OCI-M2 (cell line): ENCODE data around the gene NAGS.
"Not testable (repeated sequence)": the region's sequence is repeated elsewhere in the genome, so short reads cannot be mapped to it uniquely, and the experiment has no call there.

Experiments
- DNase-seq: peaks from one replicate; lab custom pipeline; 2025; ENCODE audit not compliant: unreplicated experiment; lab: John Stamatoyannopoulos, UW

Gene NAGS

GRCh38 chr17:43983515-43984411 lies 20.7 kb upstream of the NAGS start:
- DNase-seq: no peak

- no peak for DNase-seq
These were observed 19.9 kb upstream of the NAGS start for GRCh38 chr17:43984521-43984920.

DNA sequence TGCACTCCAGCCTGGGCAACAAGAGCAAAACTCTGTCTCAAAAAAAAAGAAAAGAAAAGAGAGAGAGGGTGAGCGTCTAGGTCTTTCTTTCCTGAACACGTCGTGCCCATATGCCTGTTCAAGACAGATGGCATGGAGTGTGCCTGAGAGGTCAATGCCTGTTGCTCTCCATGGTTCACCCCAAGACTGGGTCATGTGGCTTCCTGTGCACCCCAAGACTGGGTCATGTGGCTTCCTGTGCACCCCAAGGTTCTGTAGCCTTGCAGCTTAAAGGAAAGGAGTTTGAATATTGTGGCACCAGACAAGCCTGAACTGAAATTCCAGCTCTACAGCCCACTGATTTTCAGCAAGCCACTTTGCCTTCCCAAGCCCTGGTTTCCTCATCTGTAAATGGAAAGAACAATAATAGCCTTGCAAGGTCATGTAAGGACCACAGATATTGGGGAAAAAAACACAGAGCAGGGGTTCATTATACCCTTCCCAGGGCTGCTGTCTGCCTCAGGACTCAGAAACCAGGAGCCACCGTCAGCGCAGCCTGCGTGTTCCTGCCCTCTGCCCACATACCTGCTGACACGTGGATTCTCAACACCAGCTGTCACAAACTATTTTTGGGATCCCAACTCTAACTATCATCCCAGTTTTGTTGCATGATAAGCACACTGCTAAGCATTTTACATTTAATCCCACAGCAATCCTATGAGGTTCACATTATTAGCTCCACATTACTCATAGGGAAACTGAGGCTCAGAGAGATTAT lies 18.0 kb upstream of the NAGS start:
- DNase-seq: no peak

GRCh38 chr17:43987131-43988021 lies 17.0 kb upstream of the NAGS start:
- DNase-seq: no peak

GRCh38 chr17:43988301-43988700 lies 16.1 kb upstream of the NAGS start:
- DNase-seq: no peak

- DNase-seq: no peak
These were observed 11.8 kb upstream of the NAGS start for GRCh38 chr17:43992641-43993040.

DNA sequence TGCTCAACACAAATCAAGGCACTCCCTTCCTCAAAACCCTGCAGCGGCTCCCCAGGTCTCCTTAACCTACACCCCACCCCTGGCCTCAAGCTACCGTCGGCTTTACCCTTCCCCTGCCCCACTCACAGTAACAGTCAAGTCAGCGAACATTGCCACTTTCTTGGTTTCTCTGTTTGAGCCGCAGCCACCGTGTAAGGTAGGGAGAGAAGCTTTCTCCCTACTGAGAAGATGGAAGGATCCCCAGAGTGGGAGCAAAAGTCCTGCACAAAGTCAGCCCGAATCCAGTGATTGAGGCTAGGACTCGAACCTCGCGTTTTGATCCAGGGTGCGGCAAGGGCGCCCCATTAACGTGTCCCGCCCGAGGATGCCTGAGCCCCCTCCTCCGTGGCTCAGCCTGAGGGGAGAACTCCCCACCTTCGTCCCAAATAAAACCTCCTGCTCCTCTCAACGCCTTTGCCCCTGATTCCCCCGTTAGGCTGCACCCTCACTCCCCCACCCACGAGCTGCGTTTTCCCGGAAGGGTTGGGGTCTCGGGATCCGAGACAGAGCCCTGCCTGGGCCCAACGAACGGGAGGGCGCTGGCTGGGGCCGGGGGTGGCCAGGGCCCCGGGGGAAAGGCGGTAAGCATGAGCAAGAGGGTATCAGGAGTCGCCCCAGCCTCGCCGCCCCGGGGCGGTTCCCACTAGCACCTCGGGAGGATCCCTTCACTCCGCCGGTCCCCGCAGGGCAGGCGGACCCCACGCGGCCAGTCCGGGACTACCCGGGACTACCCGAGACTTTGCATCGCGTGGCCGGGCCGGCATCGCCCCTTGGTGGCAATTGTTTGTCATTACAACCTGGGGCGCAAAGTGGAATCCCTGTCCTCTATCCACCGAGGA lies 9.9 kb upstream of the NAGS start:
- DNase-seq: no peak

- no peak for DNase-seq
These were observed 9.3 kb upstream of the NAGS start for GRCh38 chr17:43995150-43995471.

- DNase-seq: not testable (repeated sequence)
These were observed 7.2 kb upstream of the NAGS start for GRCh38 chr17:43997180-43997579.

DNA sequence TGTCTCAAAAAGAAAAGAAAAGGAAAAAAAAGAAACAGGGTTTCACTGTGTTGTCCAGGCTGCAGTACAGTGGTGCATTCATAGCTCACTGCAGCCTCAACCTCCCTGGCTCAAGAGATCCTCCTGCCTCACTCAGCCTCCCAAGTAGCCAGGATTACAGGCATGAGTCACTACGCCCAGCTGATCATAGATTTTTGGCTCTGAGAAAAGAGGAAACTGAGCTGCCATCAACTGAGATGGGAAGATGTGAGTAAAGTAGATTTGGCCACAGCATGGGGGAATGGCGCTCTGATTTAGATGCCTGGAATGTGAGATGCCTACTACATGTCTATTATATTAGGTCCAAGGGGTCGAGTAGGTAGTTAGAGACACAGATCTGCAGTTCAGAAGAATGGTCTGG lies 5.9 kb upstream of the NAGS start:
- DNase-seq: no peak

DNA sequence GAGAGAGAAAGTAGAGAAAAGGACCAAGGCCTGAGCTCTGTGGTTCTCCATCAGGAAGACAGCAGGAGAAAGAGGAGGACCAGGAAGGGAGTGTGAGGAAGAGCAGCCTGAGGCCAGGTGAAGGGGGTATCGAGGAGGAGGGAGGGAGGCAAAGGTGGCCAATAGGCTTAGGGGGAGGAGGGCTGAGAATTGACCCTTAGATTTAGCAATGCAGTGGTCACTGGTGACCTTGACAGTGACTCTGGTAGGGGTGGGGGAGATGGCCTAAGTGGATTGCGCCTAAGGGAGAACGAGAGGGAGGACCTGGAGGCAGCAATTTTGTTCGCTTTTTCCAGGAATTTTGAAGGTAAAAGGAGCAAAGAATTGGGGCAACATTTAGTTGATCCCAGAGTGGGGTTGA lies 5.4 kb upstream of the NAGS start:
- DNase-seq: no peak

- no peak for DNase-seq
These were observed 4.1 kb upstream of the NAGS start for GRCh38 chr17:44000141-44000860.

DNA sequence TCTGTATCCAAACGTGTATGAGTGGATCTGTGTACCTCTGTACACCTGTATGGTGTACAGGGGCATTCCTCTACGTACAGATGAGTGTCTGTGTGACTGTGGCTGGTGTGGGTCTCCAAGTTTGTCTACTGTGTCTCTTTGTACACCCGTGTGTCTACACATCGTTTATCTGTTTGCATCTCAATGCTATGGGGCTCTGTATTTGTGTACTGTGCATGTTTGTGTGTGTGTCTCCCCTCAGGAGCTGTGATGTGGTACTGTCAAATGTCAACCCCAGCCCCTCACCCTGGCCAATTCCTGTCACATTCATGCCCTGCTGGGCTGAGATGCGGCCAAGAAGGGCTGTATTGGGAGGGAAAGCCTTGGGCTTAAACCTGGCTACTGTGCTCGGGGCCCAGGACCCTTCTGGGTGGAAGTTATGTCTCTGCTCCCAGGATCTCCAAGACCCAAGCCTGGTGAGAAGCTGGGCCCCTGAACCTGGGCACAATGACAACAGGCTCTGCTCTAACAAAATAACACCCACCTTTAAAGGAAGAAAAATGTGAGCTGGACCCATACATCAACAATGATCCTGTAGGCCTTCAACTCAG lies 3.5 kb upstream of the NAGS start:
- no peak for DNase-seq

DNA sequence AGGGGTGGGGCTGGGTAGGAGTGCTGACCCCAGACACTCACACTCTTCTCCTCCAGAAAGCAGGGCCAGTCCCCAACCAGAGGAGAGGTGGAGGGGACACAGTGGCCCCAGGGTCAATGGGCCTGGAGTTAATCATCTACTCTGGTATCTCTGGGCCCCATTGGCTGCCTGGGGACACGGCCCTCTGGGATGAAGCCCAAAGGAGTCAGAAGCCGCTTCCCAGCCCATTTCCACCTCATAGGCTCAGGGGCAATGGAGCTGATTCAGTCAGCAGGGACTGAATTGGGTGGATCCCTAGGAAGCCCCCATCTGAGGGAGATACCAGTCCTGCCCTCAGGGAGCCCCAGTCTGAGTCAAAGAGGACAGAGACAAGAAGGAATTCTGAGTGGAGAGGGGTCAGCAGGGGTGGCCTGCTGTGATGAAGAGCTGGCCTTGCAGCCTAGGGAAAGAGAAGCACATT lies 2.9 kb upstream of the NAGS start:
- no peak for DNase-seq

- no peak for DNase-seq
These were observed 2.1 kb upstream of the NAGS start for GRCh38 chr17:44002141-44002848.

DNA sequence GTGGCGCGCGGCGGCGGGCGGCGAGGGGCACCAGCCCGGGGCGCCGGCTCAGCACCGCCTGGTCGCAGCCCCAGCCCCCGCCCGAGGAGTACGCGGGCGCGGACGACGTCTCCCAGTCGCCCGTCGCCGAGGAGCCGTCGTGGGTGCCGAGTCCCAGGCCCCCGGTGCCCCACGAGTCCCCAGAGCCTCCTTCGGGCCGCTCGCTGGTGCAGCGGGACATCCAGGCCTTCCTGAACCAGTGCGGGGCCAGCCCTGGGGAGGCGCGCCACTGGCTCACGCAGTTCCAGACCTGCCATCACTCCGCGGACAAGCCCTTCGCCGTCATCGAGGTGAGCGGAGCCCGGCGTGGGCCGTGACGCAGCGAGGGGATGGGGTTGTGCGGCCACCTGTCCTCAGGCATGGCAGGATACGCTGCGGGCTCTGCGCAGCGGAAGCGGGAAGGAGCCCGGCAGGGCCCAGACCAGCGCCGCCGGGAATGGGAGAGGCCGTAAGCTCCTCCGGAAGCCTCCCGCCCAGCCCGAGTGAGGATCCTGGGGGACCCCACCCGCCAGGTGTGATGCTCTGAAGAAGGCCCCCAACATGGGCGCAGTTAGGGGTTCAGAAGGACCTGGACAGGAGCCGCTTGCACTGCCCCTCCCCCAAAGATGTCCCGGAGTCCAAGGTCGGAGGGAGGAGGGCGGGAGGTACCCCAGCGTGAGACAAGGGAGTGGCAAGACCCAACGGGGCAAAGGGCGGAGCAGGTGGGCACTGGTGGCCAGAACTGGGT lies 522 bp downstream of the NAGS start:
- DNase-seq: no peak

GRCh38 chr17:44005527-44006271 lies 1.3 kb downstream of the NAGS start:
- no peak for DNase-seq
